ENCODE results near the gene TSPAN14. TPM values are rescaled to one million over a fixed set of nuclear protein-coding genes. Genes with fewer than 3 reads are reported as not detected.
A peak's percentile ranks its signal among the peaks of the same experiment; 100 is the strongest.

The TSPAN14 gene
- 10 to 100 TPM; 56.5 to 76.6 TPM for total RNA-seq

- peak within 1 kb of the TSS; percentile 97 for H3K4me3 Mint-ChIP-seq
- no peaks in the 10 kb centered on the region for H3K36me3 Mint-ChIP-seq
- H3K27me3 Mint-ChIP-seq = no peaks in the 10 kb centered on the region
- peaks cover 32 to 40% of the 10 kb centered on the region in 2 donors for H3K4me1 Mint-ChIP-seq (ENCODE audit: low read depth in 2 of 2)
- no peaks in the 10 kb centered on the region for H3K9me3 Mint-ChIP-seq
- ATAC-seq (peak; percentile 90 to 94), DNase-seq (ENCODE audit: low spot score) (peak; percentile 85)
- peak within 1 kb of the TSS; percentile 95 to 98 for H3K27ac Mint-ChIP-seq
Observed at GRCh38 chr10:80453842-80454512, at the start of gene TSPAN14. Gene TSPAN14, plus strand, starts transcription at chr10:80454310. Its CDS starts 34,924 bp downstream, at chr10:80489234.

- DNase-seq (ENCODE audit: low spot score) = no peak
- Mint-ChIP-seq H3K27me3 (peaks cover 0 to 5% of the 10 kb centered on the region in 2 donors), H3K4me1 (ENCODE audit: low read depth in 2 of 2) (peaks cover 6 to 7% of the 10 kb centered on the region in 2 donors), H3K27ac (no peak overlapping the region), H3K9me3 (no peaks in the 10 kb centered on the region), H3K4me3 (no peak overlapping the region), H3K36me3 (no peaks in the 10 kb centered on the region)
- ATAC-seq = no peak
Observed at GRCh38 chr10:80405035-80405434, 49.1 kb upstream of the TSPAN14 start.

GRCh38 chr10:80405626-80406025, 48.5 kb upstream of the TSPAN14 start:
- Mint-ChIP-seq H3K27ac (no peak overlapping the region), H3K27me3 (peaks cover 0 to 5% of the 10 kb centered on the region in 2 donors), H3K9me3 (no peaks in the 10 kb centered on the region), H3K4me3 (no peak overlapping the region), H3K36me3 (no peaks in the 10 kb centered on the region), H3K4me1 (ENCODE audit: low read depth in 2 of 2) (peaks cover 6 to 7% of the 10 kb centered on the region in 2 donors)
- ATAC-seq (no peak), DNase-seq (ENCODE audit: low spot score) (no peak)

GRCh38 chr10:80406204-80406603, 47.9 kb upstream of the TSPAN14 start:
- ATAC-seq = no peak

GRCh38 chr10:80407812-80408241, 46.3 kb upstream of the TSPAN14 start:
- peak overlapping the region; percentile 87 for H3K4me3 Mint-ChIP-seq
- DNase-seq (ENCODE audit: low spot score) (no peak), ATAC-seq (peak; percentile 34 to 50)
- peak overlapping the region; percentile 48 to 74 for H3K27ac Mint-ChIP-seq
- H3K27me3 Mint-ChIP-seq = peaks cover 0 to 5% of the 10 kb centered on the region in 2 donors
- no peaks in the 10 kb centered on the region for H3K36me3 Mint-ChIP-seq
- peaks cover 6 to 7% of the 10 kb centered on the region in 2 donors for H3K4me1 Mint-ChIP-seq (ENCODE audit: low read depth in 2 of 2)
- H3K9me3 Mint-ChIP-seq = no peaks in the 10 kb centered on the region

More at GRCh38 chr10:80406204-80406603, 47.9 kb upstream of the TSPAN14 start:
- DNase-seq (ENCODE audit: low spot score) = no peak
- Mint-ChIP-seq H3K27ac (peak overlapping the region in 1 of 2 donors; percentile 43), H3K27me3 (peaks cover 0 to 5% of the 10 kb centered on the region in 2 donors), H3K36me3 (no peaks in the 10 kb centered on the region), H3K4me1 (ENCODE audit: low read depth in 2 of 2) (peaks cover 6 to 7% of the 10 kb centered on the region in 2 donors), H3K9me3 (no peaks in the 10 kb centered on the region), H3K4me3 (no peak overlapping the region)

GRCh38 chr10:80408242-80409101, 45.6 kb upstream of the TSPAN14 start, which contains the start of gene PRXL2A:
Gene PRXL2A, plus strand, starts transcription at chr10:80408551. Its CDS starts 11,917 bp downstream, at chr10:80420468.
- H3K4me3 Mint-ChIP-seq = peak within 1 kb of the TSS; percentile 87
- peaks cover 0 to 5% of the 10 kb centered on the region in 2 donors for H3K27me3 Mint-ChIP-seq
- H3K4me1 Mint-ChIP-seq (ENCODE audit: low read depth in 2 of 2) = peaks cover 6 to 7% of the 10 kb centered on the region in 2 donors
- H3K36me3 Mint-ChIP-seq = no peaks in the 10 kb centered on the region
- no peaks in the 10 kb centered on the region for H3K9me3 Mint-ChIP-seq
- ATAC-seq (peak; percentile 96 to 97), DNase-seq (ENCODE audit: low spot score) (peak; percentile 89)
- H3K27ac Mint-ChIP-seq = peak within 1 kb of the TSS; percentile 48 to 74

- no peaks in the 10 kb centered on the region for H3K36me3 Mint-ChIP-seq
Observed at GRCh38 chr10:80409121-80409520, 45.0 kb upstream of the TSPAN14 start.

GRCh38 chr10:80410122-80410521, 44.0 kb upstream of the TSPAN14 start:
- Mint-ChIP-seq H3K9me3 (no peaks in the 10 kb centered on the region), H3K4me3 (no peak overlapping the region), H3K27me3 (peaks cover 0 to 5% of the 10 kb centered on the region in 2 donors), H3K36me3 (no peaks in the 10 kb centered on the region), H3K4me1 (ENCODE audit: low read depth in 2 of 2) (peaks cover 6 to 7% of the 10 kb centered on the region in 2 donors), H3K27ac (no peak overlapping the region)
- DNase-seq (ENCODE audit: low spot score) (no peak), ATAC-seq (no peak)

More at GRCh38 chr10:80409121-80409520, 45.0 kb upstream of the TSPAN14 start:
- H3K27ac Mint-ChIP-seq = no peak overlapping the region
- peaks cover 0 to 5% of the 10 kb centered on the region in 2 donors for H3K27me3 Mint-ChIP-seq
- H3K9me3 Mint-ChIP-seq = no peaks in the 10 kb centered on the region
- ATAC-seq (no peak), DNase-seq (ENCODE audit: low spot score) (no peak)
- peak overlapping the region; percentile 42 for H3K4me3 Mint-ChIP-seq
- peaks cover 6 to 7% of the 10 kb centered on the region in 2 donors for H3K4me1 Mint-ChIP-seq (ENCODE audit: low read depth in 2 of 2)

GRCh38 chr10:80410578-80411145, 43.4 kb upstream of the TSPAN14 start:
- Mint-ChIP-seq H3K27ac (no peak overlapping the region), H3K9me3 (no peaks in the 10 kb centered on the region), H3K27me3 (peaks cover 0 to 5% of the 10 kb centered on the region in 2 donors), H3K4me1 (ENCODE audit: low read depth in 2 of 2) (peaks cover 6 to 7% of the 10 kb centered on the region in 2 donors), H3K4me3 (no peak overlapping the region), H3K36me3 (no peaks in the 10 kb centered on the region)
- no peak for ATAC-seq
- DNase-seq (ENCODE audit: low spot score) = no peak

- Mint-ChIP-seq H3K9me3 (no peaks in the 10 kb centered on the region), H3K4me3 (no peak overlapping the region), H3K4me1 (ENCODE audit: low read depth in 2 of 2) (peaks cover 6 to 7% of the 10 kb centered on the region in 2 donors), H3K27ac (no peak overlapping the region), H3K27me3 (peaks cover 0 to 5% of the 10 kb centered on the region in 2 donors), H3K36me3 (no peaks in the 10 kb centered on the region)
- ATAC-seq (no peak), DNase-seq (ENCODE audit: low spot score) (no peak)
Observed at GRCh38 chr10:80411267-80411668, 42.8 kb upstream of the TSPAN14 start.

- Mint-ChIP-seq H3K4me3 (no peak overlapping the region), H3K27ac (no peak overlapping the region), H3K4me1 (ENCODE audit: low read depth in 2 of 2) (peaks cover 6 to 7% of the 10 kb centered on the region in 2 donors), H3K27me3 (peaks cover 0 to 3% of the 10 kb centered on the region in 2 donors), H3K36me3 (no peaks in the 10 kb centered on the region), H3K9me3 (no peaks in the 10 kb centered on the region)
- DNase-seq (ENCODE audit: low spot score) = no peak
- ATAC-seq = no peak
Observed at GRCh38 chr10:80411681-80412220, 42.4 kb upstream of the TSPAN14 start.

GRCh38 chr10:80412486-80412885, 41.6 kb upstream of the TSPAN14 start:
- peaks cover 5 to 6% of the 10 kb centered on the region in 2 donors for H3K4me1 Mint-ChIP-seq (ENCODE audit: low read depth in 2 of 2)

GRCh38 chr10:80413271-80413996, 40.7 kb upstream of the TSPAN14 start:
- H3K27ac Mint-ChIP-seq = no peak overlapping the region
- H3K36me3 Mint-ChIP-seq = no peaks in the 10 kb centered on the region
- H3K9me3 Mint-ChIP-seq = no peaks in the 10 kb centered on the region
- H3K27me3 Mint-ChIP-seq = no peaks in the 10 kb centered on the region
- H3K4me1 Mint-ChIP-seq (ENCODE audit: low read depth in 2 of 2) = no peaks in the 10 kb centered on the region
- no peak for DNase-seq (ENCODE audit: low spot score)
- no peak overlapping the region for H3K4me3 Mint-ChIP-seq
- no peak for ATAC-seq

More at GRCh38 chr10:80412486-80412885, 41.6 kb upstream of the TSPAN14 start:
- Mint-ChIP-seq H3K27ac (no peak overlapping the region), H3K27me3 (peaks cover 0 to 3% of the 10 kb centered on the region in 2 donors), H3K36me3 (no peaks in the 10 kb centered on the region), H3K4me3 (no peak overlapping the region), H3K9me3 (no peaks in the 10 kb centered on the region)
- no peak for ATAC-seq
- DNase-seq (ENCODE audit: low spot score) = no peak

Data from natural killer cell treated with Interleukin-12 subunit alpha and Interleukin-12 subunit beta and Interleukin-15 and Interleukin-18, amount 100 ng/mL, for 72 hours (primary cell).